Activated CD8-positive, alpha-beta memory T cell treated with anti-CD3 and anti-CD28 coated beads for 1 hour (primary cell): ENCODE results near the gene AXDND1.

Source experiments
- DNase-seq, 2 donors: peaks; one replicate each; pipeline ENCODE4 v3.0.0-alpha.2; 2020; ENCODE audit warnings: low read depth in 1 of 2; ENCODE audit errors: extremely low read depth in 1 of 2

AXDND1 gene

GRCh38 chr1:179550746-179551682, 185.2 kb downstream of the AXDND1 start:
- DNase-seq, result no peak

- no peak for DNase-seq
Measured at GRCh38 chr1:179554427-179554826, 188.7 kb downstream of the AXDND1 start.

- DNase-seq, result no peak
Measured at GRCh38 chr1:179558078-179558477, 192.3 kb downstream of the AXDND1 start.

DNA sequence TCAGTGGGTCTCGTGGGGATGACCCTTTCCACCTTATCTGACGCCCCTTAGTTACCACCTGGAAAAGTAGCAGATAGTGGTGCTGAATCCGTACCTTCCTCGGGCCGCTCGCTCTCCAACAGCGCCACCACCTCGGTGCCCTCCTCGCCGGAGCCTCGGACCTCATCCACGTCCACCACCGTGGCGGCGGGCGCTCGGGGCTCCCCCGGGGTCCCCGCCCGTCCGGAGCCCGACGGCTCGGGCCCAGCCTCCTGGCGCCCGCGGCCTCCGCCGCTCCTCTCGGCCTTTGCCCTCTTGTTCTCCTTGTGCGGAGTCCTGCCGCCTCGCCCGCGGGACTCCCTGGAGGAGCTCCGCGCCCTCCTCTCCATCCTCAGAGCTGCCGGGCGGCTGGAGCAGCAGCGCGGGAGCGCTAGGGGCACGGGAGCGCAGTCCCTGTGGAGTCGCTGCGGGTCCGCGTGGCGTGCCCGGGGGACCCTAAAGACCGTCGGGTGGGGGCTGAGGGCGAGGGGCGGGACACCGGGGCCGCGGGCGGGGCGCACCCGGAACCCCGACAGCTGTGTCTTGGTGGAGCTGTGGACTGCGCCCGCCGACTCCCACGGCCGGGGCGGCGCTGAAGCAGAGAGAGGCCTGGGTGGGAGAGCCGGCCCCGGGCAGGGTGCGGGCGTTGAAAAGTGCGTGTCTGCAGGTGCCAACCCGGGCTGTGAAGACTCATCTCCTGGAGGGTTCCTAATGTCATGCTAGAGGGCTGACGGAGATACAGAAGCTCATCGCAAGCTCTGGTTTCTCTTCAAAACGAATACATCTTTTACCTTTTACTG, 209.9 kb downstream of the AXDND1 start, which contains the start of gene NPHS2:
NPHS2 (minus strand) TSS at position 452 of the 818 bp plus-strand sequence; CDS start at position 368, 84 bp downstream.
- DNase-seq, result no peak

DNA sequence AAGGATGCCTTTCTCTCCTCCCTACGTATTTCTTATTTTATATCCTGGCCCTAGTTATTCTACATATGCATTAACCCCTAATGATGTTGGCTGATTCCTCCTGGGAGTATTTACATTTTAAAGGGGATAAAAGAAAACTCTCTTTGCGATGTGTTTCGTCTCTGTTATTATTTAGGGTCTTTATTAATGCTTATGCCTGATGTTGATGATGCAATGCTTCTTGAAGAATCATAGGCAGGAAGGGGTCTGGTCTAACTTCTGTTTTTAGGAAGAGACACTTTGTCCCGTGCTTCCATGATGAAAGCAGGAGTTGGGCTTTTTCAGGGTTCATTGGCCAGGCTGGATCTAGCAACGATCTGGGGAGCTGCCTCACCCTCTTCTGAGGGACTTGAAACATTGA, 210.7 kb downstream of the AXDND1 start:
- no peak for DNase-seq

- no peak for DNase-seq
Measured at GRCh38 chr1:179583771-179584320, 218.1 kb downstream of the AXDND1 start.

DNA sequence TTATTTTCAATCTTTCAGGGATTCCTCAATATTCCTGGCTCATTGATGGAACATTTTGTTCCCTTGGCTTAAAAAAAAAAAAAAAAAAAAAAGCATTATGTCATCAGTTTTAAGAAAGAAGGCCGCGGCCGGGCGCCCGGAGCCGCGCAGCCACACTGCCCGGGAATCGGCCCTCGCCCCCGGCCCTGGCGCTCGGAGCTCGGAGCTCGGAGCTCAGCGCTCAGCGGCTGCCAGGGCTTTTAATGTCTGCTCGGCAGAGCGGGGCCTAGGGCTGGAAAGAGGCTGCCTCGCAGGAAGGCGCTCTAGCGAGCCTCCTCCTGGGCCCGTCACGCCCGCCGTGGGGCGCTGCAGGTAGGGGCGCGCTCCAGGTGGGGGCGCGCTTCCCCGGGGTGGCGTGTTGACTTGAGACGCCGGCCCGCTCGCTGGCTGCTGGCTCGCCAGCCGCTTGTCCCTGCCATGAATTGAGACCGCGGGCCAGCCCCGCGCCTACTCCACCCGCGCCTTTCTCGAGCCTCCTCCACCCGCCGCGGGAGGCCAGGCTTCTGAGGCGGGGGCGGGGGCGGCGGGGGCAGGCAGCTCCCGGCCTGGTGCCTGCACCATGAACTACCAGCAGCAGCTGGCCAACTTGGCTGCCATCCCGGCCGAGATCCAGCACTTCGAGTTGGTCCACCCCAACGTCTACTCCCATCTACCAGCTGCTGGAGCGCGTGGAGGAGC, 220.5 kb downstream of the AXDND1 start:
- DNase-seq, result no peak

- DNase-seq, result no peak
Measured at GRCh38 chr1:179587336-179587735, 221.6 kb downstream of the AXDND1 start.

GRCh38 chr1:179588425-179589024, 222.8 kb downstream of the AXDND1 start:
- DNase-seq, result no peak

GRCh38 chr1:179589509-179589908, 223.7 kb downstream of the AXDND1 start:
- DNase-seq, result no peak

GRCh38 chr1:179590671-179591070, 224.9 kb downstream of the AXDND1 start:
- no peak for DNase-seq

DNA sequence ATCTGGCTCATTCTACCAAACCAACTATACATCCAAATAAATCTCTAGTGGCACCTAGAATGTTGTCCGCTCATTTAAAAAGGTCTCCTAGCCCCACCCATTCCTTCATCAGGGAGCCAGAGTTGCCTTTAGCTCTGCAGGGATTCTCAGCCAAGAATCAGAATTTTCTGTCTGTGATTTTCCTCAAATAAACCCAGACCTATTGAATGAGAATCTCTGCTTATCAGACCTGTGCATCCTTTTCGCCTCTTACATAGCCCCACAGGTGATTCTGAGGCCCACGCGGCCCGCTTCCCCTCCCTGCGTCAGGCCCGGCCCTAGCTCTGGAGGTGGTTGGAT, 225.5 kb downstream of the AXDND1 start:
- no peak for DNase-seq

DNA sequence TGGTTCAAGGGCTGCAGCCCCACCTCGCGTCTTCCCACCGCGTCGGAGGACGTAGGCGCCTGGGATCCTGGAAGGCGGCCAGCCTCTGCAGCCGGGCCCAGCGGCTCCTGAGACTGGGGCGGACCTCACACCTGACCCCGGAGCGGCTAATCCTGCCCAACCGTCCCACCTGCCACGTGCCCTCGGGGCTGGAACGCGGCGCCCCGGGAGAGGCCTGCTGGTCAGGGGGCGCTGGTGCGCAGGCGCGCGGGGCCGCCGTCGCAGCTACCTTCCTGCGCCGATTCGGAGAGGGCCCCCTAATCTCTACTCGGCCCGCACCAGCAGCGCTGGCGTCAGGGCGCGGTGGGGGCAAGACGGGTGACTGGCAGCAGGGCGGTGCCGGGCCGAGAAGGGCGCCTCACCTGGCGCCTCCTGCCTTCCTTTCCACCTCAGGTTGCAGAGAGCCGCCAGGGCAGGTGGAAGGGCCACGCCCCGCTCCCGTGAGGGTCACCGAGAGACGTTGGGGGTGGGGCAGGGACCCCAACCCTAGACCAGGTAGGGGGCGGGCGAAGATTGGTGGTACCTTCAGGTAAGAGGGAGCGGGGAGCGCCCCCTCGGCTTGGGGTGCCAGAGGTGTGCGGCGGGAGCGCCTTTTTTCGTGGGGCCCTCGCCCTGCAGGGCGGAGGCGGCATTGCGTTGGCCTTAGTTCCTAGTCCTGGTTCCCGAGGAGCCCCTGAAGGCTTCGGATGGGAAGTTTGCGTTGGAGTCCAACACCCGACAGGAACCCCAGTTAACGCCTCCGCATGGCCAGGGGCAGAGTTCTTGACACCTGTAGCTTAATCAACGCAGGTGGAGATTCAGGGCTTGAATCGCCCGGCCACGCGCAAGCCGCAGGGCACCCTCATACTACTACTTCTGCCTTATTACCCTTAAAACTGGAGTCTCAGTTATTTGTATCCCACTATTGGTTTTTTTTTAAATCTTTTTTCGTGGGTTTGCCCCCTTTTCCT, 226.1 kb downstream of the AXDND1 start, which contains the start of gene TDRD5:
TDRD5 (plus strand) TSS at position 241 of the 989 bp plus-strand sequence. CDS start 784 bp downstream, outside the sequence.
- no peak for DNase-seq

DNA sequence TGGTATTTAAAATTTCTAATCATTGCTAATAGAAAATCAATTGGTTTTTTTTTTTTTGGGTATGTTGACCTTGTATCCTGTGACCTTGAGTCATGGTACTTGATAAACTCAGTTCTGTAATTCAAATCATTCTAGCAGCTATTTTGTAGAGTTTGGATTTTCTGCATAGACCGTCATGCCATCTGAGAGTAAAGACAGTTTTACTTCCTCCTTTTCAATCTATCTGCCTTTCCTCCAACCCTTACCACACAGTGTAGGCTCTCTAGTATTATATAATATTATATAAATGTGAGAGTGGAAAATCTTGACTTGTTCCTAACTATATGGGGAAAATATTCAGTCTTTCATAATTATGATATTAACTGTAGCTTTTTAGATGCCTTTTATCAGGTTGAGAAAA, 232.9 kb downstream of the AXDND1 start:
- DNase-seq, result no peak

- DNase-seq, result no peak
Measured at GRCh38 chr1:179599623-179600249, 234.0 kb downstream of the AXDND1 start.

GRCh38 chr1:179601093-179601492, 235.3 kb downstream of the AXDND1 start:
- DNase-seq, result no peak
